ENCODE results near the gene TIMM22. TPM values are rescaled to one million over a fixed set of nuclear protein-coding genes. Genes with fewer than 3 reads are reported as not detected.
"Not testable (repeated sequence)": the region's sequence is repeated elsewhere in the genome, so short reads cannot be mapped to it uniquely, and the experiment has no call there.

Gene TIMM22
- total and polyA plus RNA-seq, 2 donors (not counting 3 experiments of a cell fraction or from before 2014, with no cell fraction given) = 19.0 to 19.6 TPM

DNA sequence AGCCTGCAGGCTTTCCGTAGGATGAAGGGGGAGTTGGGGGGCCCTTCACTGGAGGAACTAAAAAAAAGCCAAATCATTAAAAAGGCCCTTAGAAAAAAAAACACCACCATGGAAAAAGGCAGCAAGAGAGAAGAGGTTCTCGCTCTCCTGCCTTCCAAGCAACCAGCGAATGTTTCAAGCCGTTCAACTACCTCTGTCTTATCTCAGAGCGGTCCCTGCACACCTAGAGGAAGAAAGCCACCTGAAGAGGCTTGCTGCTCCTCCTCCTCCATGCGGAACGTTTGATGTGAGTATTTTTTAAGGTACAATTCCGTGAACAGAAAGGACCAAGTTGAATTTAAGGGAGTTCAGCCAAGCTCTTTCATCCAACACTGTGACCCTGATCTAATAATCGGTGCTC, 26.6 kb upstream of the TIMM22 start:
- no peak overlapping the region for H3K9ac ChIP-seq (replicated peaks; ENCODE audit: extremely low read depth, insufficient read depth, low read length)
- intact Hi-C loops (cut with micrococcal nuclease) = no loop called here

DNA sequence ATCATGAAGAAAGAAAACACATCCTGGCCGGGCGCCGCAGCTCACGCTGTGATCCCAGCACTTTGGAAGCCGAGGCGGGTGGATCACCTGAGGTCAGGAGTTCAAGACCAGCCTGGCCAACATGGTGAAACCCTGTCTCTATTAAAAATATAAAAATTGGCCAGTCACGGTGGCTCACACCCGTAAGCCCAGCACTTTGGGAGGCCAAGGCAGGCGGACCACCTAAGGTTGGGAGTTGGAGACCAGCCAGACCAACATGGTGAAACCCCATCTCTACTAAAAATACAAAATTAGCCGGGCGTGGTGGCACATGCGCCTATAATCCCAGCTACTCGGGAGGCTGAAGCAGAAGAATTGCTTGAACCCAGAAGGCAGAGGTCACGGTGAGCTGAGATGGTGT, 25.1 kb upstream of the TIMM22 start:
- POLR2A ChIA-PET; H2AFZ ChIP-seq (ENCODE audit: low read depth, low read length); H3K27me3 ChIP-seq (ENCODE audit: control insufficient read depth in 2 of 2, insufficient read depth in 2 of 2, low read length in 2 of 2); H4K20me1 ChIP-seq (replicated peaks; ENCODE audit: control insufficient read depth, extremely low read depth, insufficient read depth, low read length); intact Hi-C loops (cut with micrococcal nuclease); BruUV-seq (replicated peaks); H3K9me1 ChIP-seq (replicated peaks; ENCODE audit: control insufficient read depth, extremely low read depth, insufficient read depth, low read length); H3K27ac ChIP-seq (ENCODE audit: insufficient read depth, low read depth, low read length); dilution Hi-C loops (cut with MboI; ENCODE audit: extremely low pct_ligation_motif_present, low sequenced_read_pairs); H3K9me3 ChIP-seq (replicated peaks; ENCODE audit: control insufficient read depth, insufficient read depth, low read length); H3K9ac ChIP-seq (replicated peaks; ENCODE audit: extremely low read depth, insufficient read depth, low read length); FAIRE-seq; H3K36me3 ChIP-seq (ENCODE audit: control insufficient read depth in 2 of 2, extremely low read depth in 1 of 2, insufficient read depth in 2 of 2, low read length in 2 of 2); H3K4me3 ChIP-seq (replicated peaks in 1 of 3; ENCODE audit: insufficient read depth in 1 of 3, low read depth in 1 of 3, low read length in 3 of 3); H3K4me2 ChIP-seq (ENCODE audit: insufficient read depth, low read length); H3K4me1 ChIP-seq (ENCODE audit: control insufficient read depth, extremely low read depth, insufficient read depth, low read length); DNase-seq (ENCODE audit: low read depth, low spot score): not testable (repeated sequence)
- CTCF ChIA-PET = interaction anchor here (1.6 to 2.2 kb wide), 3 partner anchors 9 to 177 kb away, joined by 5 to 8 read pairs (median 5); no protein-coding TSS in a partner anchor
- H3K79me2 ChIP-seq (ENCODE audit: control insufficient read depth, insufficient read depth, low read length) = peaks cover 16% of the 10 kb centered on the region

More for the DNA sequence above, 26.6 kb upstream of the TIMM22 start:
- no peak overlapping the region for H2AFZ ChIP-seq (ENCODE audit: low read depth, low read length)
- CTCF ChIA-PET = interaction anchor here (2.2 kb wide), 1 partner anchor 91 kb away, joined by 8 read pairs; no protein-coding TSS in a partner anchor
- no peaks in the 10 kb centered on the region for H4K20me1 ChIP-seq (replicated peaks; ENCODE audit: control insufficient read depth, extremely low read depth, insufficient read depth, low read length)
- dilution Hi-C loops (cut with MboI; ENCODE audit: extremely low pct_ligation_motif_present, low sequenced_read_pairs) = no loop called here
- FAIRE-seq (no peak), DNase-seq (ENCODE audit: low read depth, low spot score) (no peak)
- BruUV-seq (replicated peaks) = no TSS peak
- H3K36me3 ChIP-seq (ENCODE audit: control insufficient read depth in 2 of 2, extremely low read depth in 1 of 2, insufficient read depth in 2 of 2, low read length in 2 of 2) = no peaks in the 10 kb centered on the region
- H3K9me3 ChIP-seq (replicated peaks; ENCODE audit: control insufficient read depth, insufficient read depth, low read length) = no peaks in the 10 kb centered on the region
- POLR2A ChIA-PET = interaction anchor here (0.7 kb wide), 2 partner anchors 90 to 173 kb away, joined by 4 read pairs; no protein-coding TSS in a partner anchor
- H3K27me3 ChIP-seq (ENCODE audit: control insufficient read depth in 2 of 2, insufficient read depth in 2 of 2, low read length in 2 of 2) = no peaks in the 10 kb centered on the region
- H3K4me2 ChIP-seq (ENCODE audit: insufficient read depth, low read length) = no peak overlapping the region
- peaks cover 11% of the 10 kb centered on the region for H3K79me2 ChIP-seq (ENCODE audit: control insufficient read depth, insufficient read depth, low read length)
- H3K4me1 ChIP-seq (ENCODE audit: control insufficient read depth, extremely low read depth, insufficient read depth, low read length) = no peaks in the 10 kb centered on the region
- TF ChIP-seq JUN (IDR thresholded peaks at IDR 0.05; ENCODE audit: borderline replicate concordance, insufficient read depth, insufficient read length, low read depth) (no peak), POLR2AphosphoS5 (IDR thresholded peaks at IDR 0.05; ENCODE audit: insufficient read depth, low read depth, low read length) (no peak), MYC (IDR thresholded peaks at IDR 0.05; ENCODE audit: low read depth, low read length) (no peak), GATA2 (IDR thresholded peaks at IDR 0.05; ENCODE audit: insufficient read depth, insufficient read length, low read depth, low read length) (no peak), POLR2A (IDR thresholded peaks at IDR 0.05; ENCODE audit: low read depth, low read length) (no peak), EZH2 (IDR thresholded peaks at IDR 0.05; ENCODE audit: borderline replicate concordance, low read depth, low read length, severe bottlenecking) (no peak)
- TF ChIP-seq, protein P1, sequence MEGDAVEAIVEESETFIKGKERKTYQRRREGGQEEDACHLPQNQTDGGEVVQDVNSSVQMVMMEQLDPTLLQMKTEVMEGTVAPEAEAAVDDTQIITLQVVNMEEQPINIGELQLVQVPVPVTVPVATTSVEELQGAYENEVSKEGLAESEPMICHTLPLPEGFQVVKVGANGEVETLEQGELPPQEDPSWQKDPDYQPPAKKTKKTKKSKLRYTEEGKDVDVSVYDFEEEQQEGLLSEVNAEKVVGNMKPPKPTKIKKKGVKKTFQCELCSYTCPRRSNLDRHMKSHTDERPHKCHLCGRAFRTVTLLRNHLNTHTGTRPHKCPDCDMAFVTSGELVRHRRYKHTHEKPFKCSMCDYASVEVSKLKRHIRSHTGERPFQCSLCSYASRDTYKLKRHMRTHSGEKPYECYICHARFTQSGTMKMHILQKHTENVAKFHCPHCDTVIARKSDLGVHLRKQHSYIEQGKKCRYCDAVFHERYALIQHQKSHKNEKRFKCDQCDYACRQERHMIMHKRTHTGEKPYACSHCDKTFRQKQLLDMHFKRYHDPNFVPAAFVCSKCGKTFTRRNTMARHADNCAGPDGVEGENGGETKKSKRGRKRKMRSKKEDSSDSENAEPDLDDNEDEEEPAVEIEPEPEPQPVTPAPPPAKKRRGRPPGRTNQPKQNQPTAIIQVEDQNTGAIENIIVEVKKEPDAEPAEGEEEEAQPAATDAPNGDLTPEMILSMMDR (IDR thresholded peaks at IDR 0.05; ENCODE audit: extremely low read depth in 1 of 2, insufficient read depth in 1 of 2, low read depth in 1 of 2, low read length in 2 of 2) = no peak
- no peak overlapping the region for H3K27ac ChIP-seq (ENCODE audit: insufficient read depth, low read depth, low read length)
- no peak overlapping the region for H3K4me3 ChIP-seq (replicated peaks in 1 of 3; ENCODE audit: insufficient read depth in 1 of 3, low read depth in 1 of 3, low read length in 3 of 3)
- no peaks in the 10 kb centered on the region for H3K9me1 ChIP-seq (replicated peaks; ENCODE audit: control insufficient read depth, extremely low read depth, insufficient read depth, low read length)
